Fibroblast of skin of right biceps (primary cell): Measurements from ENCODE around the gene EML6.
A peak's percentile ranks its signal among the peaks of the same experiment; 100 is the strongest.
"Not testable (repeated sequence)": the region's sequence is repeated elsewhere in the genome, so short reads cannot be mapped to it uniquely, and the experiment has no call there.

Experiments
- DNase-seq: peaks from one replicate; pipeline ENCODE4 v3.0.0-alpha.2; 2013

Gene EML6

DNA sequence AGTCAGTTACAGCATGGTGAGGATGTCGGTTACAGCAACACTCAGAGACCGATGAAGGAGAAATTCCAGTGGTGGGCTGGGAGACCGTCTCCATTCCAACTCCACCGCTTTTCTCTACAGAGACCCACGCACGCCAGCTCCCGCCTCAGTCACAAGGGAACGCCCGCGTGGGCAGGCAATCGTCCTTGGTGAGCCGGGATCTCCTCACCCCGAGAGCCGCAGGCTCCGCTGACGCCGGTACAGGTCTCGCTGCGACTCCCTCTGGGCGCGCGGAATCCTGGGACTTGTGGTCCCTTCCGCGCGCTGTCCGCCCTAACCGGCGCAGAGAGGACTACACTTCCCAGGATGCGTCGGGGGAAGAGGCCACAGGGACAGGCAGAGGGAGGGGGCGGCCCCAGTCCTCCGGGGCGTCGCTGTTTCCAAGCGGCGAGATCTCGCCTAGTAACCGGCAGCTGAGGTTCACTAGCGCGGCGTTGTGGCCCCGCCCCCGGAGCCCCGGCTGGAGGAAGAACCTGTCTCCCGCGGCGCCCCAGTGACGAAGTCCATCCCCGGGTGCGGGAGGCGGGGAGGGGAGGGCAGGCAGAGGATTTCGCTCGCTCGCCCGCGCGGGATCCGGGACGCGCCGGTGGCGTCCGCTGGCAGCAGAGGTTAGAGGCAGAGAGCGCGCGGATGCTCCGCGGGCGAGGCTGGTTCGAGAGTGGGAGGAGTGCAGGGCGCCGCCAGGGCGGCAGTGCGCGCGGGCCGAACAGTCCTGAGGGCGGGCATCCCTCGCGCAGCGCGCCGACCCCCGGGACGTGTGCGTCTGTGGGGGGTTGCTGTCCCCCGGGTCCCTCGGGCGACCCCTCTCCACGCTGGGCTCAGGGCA lies at the start of gene EML6:
Gene EML6, plus strand, starts transcription at position 532 of the 865 bp plus-strand sequence. CDS start 1,400 bp downstream, outside the sequence.
- peak; percentile 98 for DNase-seq

DNA sequence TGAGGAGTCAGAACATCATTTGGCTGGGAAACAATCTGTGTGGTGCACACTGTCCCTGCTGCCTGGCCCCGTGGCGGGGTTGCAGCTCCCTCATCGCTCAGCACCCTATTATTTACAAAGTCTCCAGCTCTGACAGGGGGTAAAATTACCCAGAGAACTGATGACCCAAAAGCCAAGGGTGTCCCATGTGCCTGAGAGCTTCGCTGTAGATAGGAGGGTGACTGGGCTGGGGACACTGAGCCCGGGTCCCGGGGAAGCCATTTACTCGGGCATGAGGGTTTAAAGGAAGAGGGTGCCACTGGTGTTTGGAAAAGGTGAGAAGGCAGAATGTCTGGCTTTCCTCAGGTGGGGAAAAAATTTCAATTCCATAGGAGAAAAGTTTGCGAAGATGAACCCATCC lies 48.2 kb upstream of the EML6 start:
- DNase-seq = no peak

DNA sequence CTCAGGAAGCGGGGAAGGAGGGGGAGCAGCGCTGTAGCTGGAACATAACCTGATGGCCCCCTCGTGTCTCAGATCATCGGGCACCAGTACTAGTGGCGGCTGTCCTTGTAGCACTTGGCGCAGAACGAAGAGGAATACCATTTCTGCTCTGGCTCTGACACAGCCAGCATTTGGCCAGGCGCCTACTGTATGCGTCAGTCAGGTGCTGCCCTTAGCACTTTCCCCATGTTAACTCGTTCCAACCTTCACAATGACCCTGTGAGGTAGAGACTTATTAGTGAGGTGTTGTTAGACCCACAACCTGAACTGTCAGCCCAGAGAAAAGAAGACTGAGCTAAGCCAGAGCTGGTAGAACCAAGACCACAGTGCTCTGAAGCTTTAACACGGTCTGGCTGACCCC lies 47.7 kb upstream of the EML6 start:
- DNase-seq = no peak

DNA sequence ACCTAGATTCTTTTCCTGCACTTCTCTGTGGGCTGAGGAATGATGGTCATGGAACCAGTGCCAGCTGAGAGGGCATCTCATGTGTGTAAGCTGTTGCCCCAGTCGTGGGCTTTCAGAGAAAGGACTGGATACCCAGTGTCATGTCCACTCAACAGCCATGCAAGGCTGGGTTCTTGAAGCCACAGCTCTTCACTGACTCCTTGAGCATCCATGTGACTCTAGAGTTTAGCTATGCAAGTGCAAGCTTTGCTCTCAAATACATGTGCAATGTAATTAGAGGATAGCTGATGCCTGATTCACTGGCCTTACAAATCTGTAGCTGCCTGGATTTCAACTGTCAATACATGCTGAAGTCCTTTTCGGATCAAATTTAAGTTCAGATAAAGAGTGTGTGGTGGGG lies 46.8 kb upstream of the EML6 start:
- DNase-seq = peak; percentile 65

DNA sequence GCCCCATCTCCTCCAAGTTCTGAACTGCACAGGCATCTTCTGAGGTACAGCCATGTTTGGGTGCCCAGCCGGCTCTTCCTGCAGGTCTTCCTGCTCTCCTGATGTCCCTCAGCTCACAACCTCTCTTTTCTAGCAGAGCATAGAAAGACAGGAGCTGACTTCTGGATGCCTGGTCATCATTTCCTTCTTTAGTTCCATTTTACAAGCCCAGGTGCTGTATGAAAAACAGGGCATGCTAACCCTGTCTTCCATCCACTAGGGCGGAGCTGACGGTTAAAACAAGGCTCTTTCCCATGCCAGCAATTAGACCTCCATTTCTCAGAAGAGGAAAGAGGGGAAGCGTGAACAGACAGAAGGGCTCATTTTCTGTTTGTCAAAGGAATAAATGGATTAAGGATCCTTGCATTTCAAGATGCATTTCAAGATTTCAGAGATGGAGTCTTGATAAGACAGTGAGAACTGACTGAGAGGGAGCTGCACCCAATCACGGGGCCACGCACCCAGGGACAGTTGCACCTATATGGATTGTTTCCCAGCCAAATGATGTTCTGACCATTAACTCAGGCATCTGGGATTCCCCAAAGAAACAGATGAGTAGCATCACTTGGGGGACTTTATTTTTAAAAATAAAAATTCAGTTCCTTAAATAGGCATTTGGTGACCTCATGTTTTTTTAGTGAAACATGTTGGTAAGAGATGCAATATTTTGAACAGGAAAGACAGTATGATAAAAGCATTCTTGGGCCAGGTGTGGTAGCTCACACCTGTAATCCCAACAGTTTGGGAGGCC lies 45.8 kb upstream of the EML6 start:
- no peak for DNase-seq

DNA sequence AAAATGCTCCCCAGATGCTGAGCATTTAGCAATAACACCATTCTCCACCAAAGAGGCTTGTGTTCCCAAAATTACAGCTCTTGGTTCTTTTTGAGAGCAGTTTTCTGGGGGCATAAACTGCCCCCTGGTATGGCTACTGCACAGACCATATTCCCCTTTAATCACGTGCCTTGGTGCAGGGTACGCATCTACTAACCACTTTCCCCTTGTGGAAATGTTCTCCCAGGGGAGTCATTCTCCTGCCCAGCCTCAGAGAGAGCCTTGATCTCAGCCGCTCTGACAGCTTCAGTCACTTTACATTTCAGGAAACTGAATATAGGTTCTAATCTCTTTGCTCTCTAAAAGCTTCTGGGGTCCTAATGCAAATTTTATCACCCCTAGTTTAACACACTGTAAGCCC lies 44.7 kb upstream of the EML6 start:
- no peak for DNase-seq

DNA sequence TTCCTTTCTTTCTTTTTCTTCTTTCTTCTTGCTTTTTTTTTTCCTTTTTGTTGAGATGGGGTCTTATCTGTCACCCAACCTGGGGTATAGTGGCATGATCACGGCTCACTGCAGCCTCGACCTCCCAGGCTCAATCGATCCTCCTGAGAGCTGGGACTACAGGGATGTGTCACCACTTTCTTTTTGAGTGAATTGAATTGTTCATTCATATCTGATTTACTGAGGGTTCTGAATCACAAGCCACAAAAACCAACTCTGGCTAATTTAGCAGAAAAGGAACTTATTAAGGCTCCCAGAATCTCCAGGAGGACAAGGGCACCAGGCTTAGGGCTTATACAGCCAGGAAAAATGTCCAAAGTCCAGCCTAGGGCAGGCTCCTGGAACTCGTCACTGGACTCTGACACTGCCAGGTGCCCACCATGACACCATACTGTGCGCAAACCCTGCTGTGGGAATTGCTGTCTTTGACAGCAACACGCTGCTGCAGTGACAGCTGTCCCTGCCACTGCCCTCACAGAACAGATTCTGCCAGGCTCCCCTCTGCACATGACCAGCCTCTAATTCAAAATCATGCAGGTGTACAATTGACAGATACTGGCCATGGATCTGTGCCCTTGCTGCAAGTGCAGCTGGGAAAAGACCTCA lies 42.9 kb upstream of the EML6 start:
- peak; percentile 57 for DNase-seq

DNA sequence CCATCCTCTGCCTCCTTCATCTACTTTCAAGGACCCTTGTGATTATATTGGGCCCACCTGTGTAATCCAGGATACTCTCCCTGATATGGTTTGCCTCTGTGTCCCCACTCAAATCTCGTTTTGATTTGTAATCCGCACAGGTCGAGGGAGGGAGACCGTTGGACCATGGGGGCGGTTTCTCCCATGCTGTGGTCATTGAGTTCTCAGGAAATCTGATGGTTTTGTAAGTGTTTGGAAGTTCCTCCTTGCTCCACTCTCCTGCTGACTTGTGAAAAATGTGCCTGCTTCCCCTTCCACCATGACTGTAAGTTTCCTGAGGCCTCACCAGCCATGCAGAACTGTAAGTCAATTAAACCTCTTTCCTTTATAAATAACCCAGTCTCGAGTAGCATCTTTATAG lies 42.0 kb upstream of the EML6 start:
- DNase-seq = no peak

DNA sequence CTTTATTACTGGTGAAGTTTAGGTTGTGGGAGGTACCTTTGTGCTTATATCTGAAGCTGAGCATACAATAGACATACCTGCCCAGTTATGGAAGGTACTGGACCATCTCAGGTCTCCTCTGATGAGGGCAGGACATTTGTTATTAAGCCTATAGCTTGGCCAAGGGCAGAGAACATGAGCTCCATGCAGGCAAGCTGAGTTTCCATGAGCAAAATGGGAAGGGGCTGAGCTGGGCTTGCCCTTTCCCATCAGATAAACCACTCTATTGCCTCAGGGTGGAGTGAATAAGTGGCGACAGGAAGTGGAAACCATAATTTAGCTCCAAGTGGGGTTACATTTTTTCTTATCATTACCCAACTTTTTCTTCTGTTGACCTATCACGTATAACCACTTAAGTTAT lies 39.9 kb upstream of the EML6 start:
- no peak for DNase-seq

DNA sequence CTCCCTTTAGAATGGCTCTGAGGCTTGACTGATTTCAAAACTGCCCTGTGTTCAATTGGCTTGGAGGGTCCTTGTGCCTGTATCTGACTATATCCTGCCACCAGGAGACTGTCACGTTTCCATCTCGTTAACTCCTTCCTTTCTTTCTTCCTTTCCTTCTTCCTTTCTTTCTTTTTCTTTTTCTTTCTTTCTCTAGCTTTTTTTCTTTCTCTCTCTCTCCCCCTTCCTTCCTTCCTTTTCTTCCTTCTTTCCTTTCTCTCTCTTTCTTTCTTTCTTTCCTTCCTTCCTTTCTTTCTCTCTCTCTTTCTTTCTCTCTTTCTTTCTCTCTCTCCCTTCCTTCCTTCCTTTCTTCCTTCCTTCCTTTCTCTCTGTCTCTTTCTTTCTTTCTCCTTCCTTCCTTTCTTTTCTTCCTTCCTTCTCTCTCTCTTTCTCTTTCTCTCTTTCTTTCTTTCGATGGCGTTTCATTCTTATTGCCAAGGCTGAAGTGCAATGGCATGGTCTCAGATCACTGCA lies 38.1 kb upstream of the EML6 start:
- DNase-seq = no peak

DNA sequence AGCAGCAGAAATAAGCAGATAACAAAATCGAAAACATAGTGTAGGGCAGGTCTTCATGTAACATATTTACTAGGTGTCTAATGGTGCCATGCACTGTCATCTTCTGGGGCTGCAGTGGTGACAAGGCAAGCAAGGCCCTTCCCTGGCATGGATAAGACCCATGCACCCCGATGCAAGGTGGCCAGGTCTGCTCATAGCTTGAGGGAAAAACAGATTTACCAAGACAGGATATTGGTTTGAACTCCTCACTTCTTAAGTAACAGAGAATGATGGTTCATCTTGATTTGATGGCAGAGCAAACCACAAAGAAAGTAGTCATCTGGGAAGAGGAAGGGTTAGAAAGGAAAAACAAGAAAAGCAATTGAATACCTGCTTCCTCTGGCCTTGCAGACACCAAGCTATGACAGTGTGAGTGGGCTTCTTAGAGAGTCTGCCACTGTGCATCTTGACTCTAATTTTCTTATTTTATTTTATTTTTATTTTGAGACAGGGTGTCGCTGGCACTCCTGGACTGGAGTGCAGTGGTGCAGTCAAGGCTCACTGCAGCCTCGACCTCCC lies 35.8 kb upstream of the EML6 start:
- no peak for DNase-seq

DNA sequence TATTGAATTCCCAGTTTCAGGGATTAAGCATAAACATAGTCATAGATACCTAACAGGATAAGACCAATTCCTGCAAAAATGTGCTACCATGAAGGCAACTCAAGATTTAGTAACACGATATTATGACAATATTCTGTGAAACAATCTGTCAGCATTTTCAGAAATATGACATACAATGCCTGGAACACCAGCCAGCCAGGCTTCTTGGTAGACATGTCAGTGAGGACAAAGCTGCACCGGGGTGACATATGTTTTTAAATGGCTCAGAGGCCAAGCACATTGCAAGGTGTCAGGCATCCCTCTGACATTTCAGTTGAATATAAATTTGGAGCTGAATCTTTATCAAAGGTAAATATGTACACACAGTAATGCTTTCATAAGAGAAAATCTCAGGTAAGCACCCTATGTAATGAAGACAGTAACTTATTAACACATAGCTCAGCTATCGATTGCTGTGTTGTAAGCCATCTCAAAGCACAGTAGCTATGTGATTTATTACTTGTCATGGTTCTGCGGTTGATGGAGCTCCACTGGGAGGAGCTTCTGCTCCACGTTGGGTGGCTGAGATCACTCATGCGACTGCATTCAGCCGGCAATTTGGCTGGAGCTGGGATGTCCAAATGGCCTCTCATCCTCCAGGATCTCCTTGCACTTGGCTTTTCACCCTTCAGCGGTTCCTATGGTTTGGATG lies 31.9 kb upstream of the EML6 start:
- no peak for DNase-seq

DNA sequence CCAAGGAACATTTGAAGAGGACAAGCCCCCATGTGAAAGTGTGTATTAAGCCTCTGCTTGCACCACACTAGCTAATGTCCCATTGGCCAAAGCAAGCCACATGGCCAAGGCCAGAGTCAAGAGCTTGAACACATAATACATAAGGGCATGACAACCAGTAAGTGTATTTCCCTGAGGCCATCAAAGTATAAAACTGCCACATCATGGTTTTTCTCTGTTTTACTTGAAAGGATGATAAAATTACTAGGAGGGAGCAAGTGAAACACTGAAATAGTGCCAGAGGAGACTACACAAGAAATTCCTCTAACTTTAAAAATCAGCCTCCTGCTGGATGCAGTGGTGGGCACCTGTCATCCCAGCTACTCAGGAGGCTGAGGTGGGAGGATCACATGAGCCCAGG lies 30.9 kb upstream of the EML6 start:
- no peak for DNase-seq

DNA sequence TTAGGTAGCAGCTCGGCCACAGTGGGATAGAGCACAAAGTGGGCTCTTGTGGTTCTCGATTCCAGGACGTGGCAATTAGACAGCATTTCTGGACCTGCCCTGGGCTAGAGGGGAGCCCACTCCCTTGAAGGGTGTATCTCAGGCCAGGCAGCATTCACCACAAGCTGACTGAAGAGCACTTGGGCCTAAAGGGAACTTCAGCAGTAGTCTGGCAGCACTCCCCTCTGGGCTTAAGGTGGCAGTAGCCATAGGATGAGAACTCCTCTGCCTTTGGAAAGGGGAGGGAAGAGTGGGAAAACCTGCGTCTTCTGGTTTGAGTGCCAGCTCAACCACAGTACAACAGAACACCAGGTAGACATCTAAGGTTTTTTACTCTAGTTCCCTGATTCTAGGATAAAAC lies 28.1 kb upstream of the EML6 start:
- DNase-seq = no peak

DNA sequence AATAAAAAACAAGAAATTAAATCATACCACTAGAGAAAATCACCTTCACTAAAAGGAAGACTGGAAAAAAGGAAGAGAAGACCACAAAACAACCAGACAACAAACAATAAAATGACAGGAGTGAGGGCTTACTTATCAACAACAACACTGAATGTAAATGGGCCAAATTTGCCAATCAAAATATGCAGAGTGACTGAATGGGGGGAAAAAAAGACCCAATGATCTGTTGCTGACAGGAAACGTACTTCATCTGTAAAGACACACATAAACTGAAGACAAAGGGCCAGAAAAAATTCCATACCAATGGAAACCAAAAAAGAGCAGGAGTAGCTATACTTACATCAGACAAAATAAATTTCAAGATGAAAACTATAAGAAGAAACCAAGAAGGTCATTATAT lies 25.5 kb upstream of the EML6 start:
- no peak for DNase-seq

DNA sequence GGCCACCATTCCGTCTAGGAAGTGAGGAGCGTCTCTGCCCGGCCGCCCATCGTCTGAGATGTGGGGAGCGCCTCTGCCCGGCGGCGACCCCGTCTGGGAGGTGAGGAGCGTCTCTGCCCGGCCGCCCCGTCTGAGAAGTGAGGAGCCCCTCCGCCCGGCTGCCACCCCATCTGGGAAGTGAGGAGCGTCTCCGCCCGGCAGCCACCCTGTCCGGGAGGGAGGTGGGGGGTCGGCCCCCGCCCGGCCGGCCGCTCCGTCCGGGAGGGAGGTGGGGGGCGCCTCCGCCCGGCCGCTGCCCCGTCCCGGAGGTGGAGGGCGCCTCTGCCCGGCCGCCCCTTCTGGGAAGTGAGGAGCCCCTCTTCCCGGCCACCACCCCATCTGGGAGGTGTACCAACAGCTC lies 24.5 kb upstream of the EML6 start:
- not testable (repeated sequence) for DNase-seq

DNA sequence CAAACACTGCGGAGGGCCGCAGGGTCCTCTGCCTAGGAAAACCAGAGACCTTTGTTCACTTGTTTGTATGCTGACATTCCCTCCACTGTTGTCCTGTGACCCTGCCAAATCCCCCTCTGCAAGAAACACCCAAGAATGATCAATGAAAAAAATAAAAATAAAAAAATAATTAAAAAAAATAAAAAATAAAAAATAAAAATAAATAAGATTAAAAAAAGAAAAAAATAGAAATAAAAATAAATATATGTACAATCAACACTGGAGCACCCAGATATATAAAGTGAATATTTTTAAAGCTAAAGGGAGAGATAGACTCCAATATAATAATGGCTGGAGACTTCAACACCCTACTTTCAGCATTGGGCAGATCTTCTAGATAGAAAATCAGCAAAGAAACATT lies 23.8 kb upstream of the EML6 start:
- DNase-seq = no peak

DNA sequence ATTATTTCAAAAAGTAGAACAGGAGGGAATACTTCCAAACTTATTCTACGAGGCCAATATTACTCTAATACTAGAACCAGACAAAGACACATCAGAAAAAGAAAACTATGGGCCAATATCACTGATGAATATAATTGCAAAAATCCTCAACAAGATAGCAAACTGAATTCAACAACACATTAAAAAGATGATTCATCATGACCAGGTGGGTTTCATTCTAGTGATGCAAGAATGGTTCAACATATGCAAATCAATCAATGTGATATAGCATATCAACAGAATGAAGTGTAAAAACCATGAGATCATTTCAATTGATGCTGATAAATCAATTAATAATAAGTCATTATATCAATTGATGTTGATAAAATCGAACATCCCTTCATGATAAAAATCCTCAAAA lies 22.4 kb upstream of the EML6 start:
- no peak for DNase-seq

DNA sequence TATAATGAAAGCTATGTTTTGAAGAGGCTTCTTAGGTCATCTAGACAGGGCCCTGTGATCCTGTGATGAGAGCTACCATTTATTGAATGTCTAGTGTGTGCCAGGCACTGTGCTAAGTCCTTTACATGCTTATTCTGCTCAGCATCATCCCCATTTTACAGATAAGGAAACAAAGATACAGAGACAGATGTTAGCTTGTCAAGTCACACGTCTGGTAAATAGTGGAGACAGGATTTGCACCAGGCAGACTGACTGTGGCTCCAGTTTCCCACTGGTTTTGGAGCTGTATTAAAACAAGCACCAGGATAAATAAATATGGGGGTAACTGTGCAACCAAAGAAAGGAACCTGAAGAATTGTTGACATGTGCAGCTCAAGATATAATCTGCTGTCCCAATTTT lies 19.2 kb upstream of the EML6 start:
- no peak for DNase-seq

DNA sequence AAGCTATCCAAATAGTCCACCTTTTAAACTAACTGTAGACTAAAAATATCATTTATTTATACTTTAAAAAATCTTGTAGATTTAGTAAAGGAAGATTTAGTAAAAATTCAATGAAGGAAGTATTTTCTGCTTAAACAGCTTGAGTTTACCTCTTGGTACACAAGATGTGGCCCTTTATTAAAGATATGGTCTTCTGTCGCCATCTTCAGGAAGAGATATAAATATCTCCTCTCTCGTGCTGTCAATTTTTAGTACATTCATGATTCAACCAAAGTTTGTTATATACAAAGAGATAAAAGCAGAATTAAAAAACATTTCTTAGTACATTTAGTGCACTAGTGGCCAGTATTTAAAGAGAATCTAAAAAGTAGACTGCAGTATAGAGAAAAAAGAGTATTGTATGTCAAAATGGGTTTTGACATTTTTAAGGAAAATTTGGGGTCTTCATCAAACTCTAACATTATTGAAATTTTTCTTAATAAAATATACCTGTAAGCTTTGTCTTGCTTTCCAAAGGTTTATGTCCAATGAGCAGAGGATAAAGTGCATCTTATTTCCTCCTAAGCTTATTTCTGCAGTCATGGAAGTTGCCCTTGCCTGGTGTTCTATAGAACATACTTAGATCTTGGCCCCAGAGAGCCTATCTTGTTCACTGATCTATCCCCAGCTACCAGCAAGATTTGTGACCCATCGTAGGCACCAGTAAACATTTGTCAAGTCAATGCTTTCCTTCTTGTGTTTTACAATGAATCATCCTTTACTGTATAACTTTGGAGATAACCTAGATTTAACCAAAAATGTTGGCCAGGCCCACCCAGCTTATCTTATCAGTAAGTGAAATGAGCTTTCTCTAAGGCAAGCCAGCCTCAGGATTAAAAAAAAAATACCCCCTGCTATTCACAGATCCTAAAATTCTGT lies 18.5 kb upstream of the EML6 start:
- peak; percentile 68 for DNase-seq

DNA sequence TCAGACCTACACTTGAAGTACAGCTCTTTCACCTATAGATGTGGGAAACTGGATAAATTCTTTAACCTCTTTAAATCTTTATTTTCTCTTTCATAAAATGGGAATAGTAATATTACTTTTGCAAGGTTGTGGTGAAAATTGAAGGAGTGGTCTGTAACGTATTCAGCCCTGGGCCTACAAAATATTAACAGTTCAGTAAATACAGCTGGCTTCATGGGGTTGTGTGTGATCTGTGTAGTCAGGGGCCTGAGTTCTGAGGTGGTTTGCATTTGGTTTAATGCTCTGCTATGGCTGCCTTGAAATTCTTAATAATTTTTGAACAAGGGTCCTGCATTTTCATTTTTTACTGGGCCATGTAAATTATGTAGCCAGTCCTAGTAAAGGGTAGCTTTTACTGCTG lies 16.8 kb upstream of the EML6 start:
- DNase-seq = no peak
